Esophagus mucosa (tissue), 1 donor: ENCODE measurements around the gene SSPN. TPM values are rescaled to one million over a fixed set of nuclear protein-coding genes. Genes with fewer than 3 reads are reported as not detected.

ENCODE experiments used
- ATAC-seq: fragments of 200-7000 bp; cut with Tn5 transposase; one replicate; pipeline ENCODE4 v1.9.1; 2020
- total RNA-seq: library from RNA; stranded (reverse); gene quantifications from one replicate; pipeline ENCODE4 v1.2.4, GENCODE V29; 2023
- donor health status: DM: yes; HTN: yes; CAD: no.

The SSPN gene
- total RNA-seq, 1 donor from 2014 or later, result 1.4 TPM

- peak; percentile 68 for ATAC-seq
Measured at GRCh38 chr12:26187014-26187798, 8.2 kb upstream of the SSPN start.

- ATAC-seq, result peak; percentile 34
Measured at GRCh38 chr12:26188127-26188526, 7.2 kb upstream of the SSPN start.

GRCh38 chr12:26188641-26189040, 6.7 kb upstream of the SSPN start:
- no peak for ATAC-seq

- no peak for ATAC-seq
Measured at GRCh38 chr12:26192142-26192541, 3.2 kb upstream of the SSPN start.

GRCh38 chr12:26193539-26193938, 1.8 kb upstream of the SSPN start:
- ATAC-seq, result no peak

GRCh38 chr12:26195641-26196420, 458 bp downstream of the SSPN start:
- peak; percentile 69 for ATAC-seq

GRCh38 chr12:26196421-26196716, 996 bp downstream of the SSPN start:
- peak; percentile 25 for ATAC-seq

GRCh38 chr12:26197832-26198231, 2.5 kb downstream of the SSPN start:
- ATAC-seq, result no peak

GRCh38 chr12:26198742-26199141, 3.4 kb downstream of the SSPN start:
- peak; percentile 27 for ATAC-seq

GRCh38 chr12:26203167-26203780, 7.9 kb downstream of the SSPN start:
- no peak for ATAC-seq

- no peak for ATAC-seq
Measured at GRCh38 chr12:26204612-26205289, 9.4 kb downstream of the SSPN start.

GRCh38 chr12:26205298-26205697, 9.9 kb downstream of the SSPN start:
- ATAC-seq, result no peak

- ATAC-seq, result no peak
Measured at GRCh38 chr12:26205941-26206340, 10.6 kb downstream of the SSPN start.

GRCh38 chr12:26211331-26211730, 16.0 kb downstream of the SSPN start:
- no peak for ATAC-seq

GRCh38 chr12:26212396-26212795, 17.0 kb downstream of the SSPN start:
- no peak for ATAC-seq

- ATAC-seq, result no peak
Measured at GRCh38 chr12:26212988-26213387, 17.6 kb downstream of the SSPN start.

GRCh38 chr12:26214121-26214520, 18.7 kb downstream of the SSPN start:
- no peak for ATAC-seq

- ATAC-seq, result no peak
Measured at GRCh38 chr12:26219736-26220135, 24.4 kb downstream of the SSPN start.

GRCh38 chr12:26224657-26225056, 29.3 kb downstream of the SSPN start:
- no peak for ATAC-seq

GRCh38 chr12:26226122-26226521, 30.7 kb downstream of the SSPN start:
- ATAC-seq, result no peak

GRCh38 chr12:26226629-26227360, 31.4 kb downstream of the SSPN start:
- peak; percentile 75 for ATAC-seq

GRCh38 chr12:26227361-26227745, 32.0 kb downstream of the SSPN start:
- ATAC-seq, result no peak
